ENCODE data around the gene SPATA9. TPM values are rescaled to one million over a fixed set of nuclear protein-coding genes. Genes with fewer than 3 reads are reported as not detected.

Gene SPATA9
- total RNA-seq, 1 experiment from 2014 or later = not detected

GRCh38 chr5:95633671-95634070, 49.1 kb downstream of the SPATA9 start:
- H2AFZ ChIP-seq (ENCODE audit: low read depth, low read length, poor library complexity, severe bottlenecking) = no peak overlapping the region
- intact Hi-C loops (cut with micrococcal nuclease) = no loop called here
- H3K9ac ChIP-seq (ENCODE audit: low read length) = no peak overlapping the region
- TF ChIP-seq ATF3 (IDR thresholded peaks at IDR 0.05) (no peak), EGR1 (IDR thresholded peaks at IDR 0.05; ENCODE audit: low read depth) (no peak), YY1 (IDR thresholded peaks at IDR 0.05; ENCODE audit: extremely low read depth, insufficient replicate concordance, low read depth, low read length) (no peak), ZBTB33 (IDR thresholded peaks at IDR 0.05; ENCODE audit: extremely low read depth, insufficient replicate concordance, low read length) (no peak), RAD21 (IDR thresholded peaks at IDR 0.05; ENCODE audit: low read depth) (no peak), POLR2A (IDR thresholded peaks at IDR 0.05; ENCODE audit: borderline replicate concordance, extremely low read depth, insufficient read depth, insufficient read length) (no peak), CTCF (IDR thresholded peaks at IDR 0.05 in 2 of 3, conservative IDR thresholded peaks at IDR 0.05 in 1 of 3; ENCODE audit: borderline replicate concordance in 1 of 3, insufficient read depth in 1 of 3, low read depth in 2 of 3, low read length in 2 of 3) (no peak), SP1 (IDR thresholded peaks at IDR 0.05; ENCODE audit: low read depth) (no peak), POLR2AphosphoS5 (IDR thresholded peaks at IDR 0.05; ENCODE audit: low read depth, low read length) (no peak), SIN3A (IDR thresholded peaks at IDR 0.05; ENCODE audit: low read depth) (no peak), EZH2phosphoT487 (IDR thresholded peaks at IDR 0.05; ENCODE audit: borderline replicate concordance) (no peak), TCF7L2 (IDR thresholded peaks at IDR 0.05; ENCODE audit: borderline replicate concordance, extremely low read depth, insufficient read depth, insufficient read length) (no peak), ZNF274 (IDR thresholded peaks at IDR 0.05; ENCODE audit: low read depth, low read length) (no peak), CBX3 (IDR thresholded peaks at IDR 0.05; ENCODE audit: low read depth) (no peak), EZH2 (IDR thresholded peaks at IDR 0.05) (no peak), REST (IDR thresholded peaks at IDR 0.05; ENCODE audit: low read depth) (no peak), MAX (IDR thresholded peaks at IDR 0.05) (no peak), ZFX (IDR thresholded peaks at IDR 0.05) (no peak), JUND (IDR thresholded peaks at IDR 0.05) (no peak)
- H3K4me2 ChIP-seq (ENCODE audit: low read length) = no peak overlapping the region
- H3K27ac ChIP-seq (ENCODE audit: low read depth, low read length) = no peak overlapping the region
- CTCF ChIA-PET = no interaction called here
- ATAC-seq (no peak), DNase-seq (ENCODE audit: low read depth, low spot score) (no peak)
- RAD21 ChIA-PET (ENCODE audit: low non-redundant PET in 1 of 2, low total read pairs in 2 of 2, uncharacterized antibody in 2 of 2, unreplicated experiment in 2 of 2) = no interaction called here
- POLR2A ChIA-PET = interaction anchor here (1.9 kb wide), 1 partner anchor 13 kb away, joined by 5 read pairs; the partner anchor contains the start of gene RFESD
- H3K79me2 ChIP-seq (ENCODE audit: insufficient read depth, low read length) = no peaks in the 10 kb centered on the region
- H3K27me3 ChIP-seq (ENCODE audit: insufficient read depth, low read length) = no peaks in the 10 kb centered on the region
- H4K20me1 ChIP-seq (ENCODE audit: insufficient read depth) = no peaks in the 10 kb centered on the region
- peaks cover 0 to 10% of the 10 kb centered on the region in 2 experiments; a peak in 2 of 4 replicates for H3K4me1 ChIP-seq (ENCODE audit: control insufficient read depth in 1 of 2, insufficient read depth in 2 of 2, low read length in 2 of 2)
- no peaks in the 10 kb centered on the region for H3K9me2 ChIP-seq (ENCODE audit: insufficient read depth)
- no TSS peak for BruUV-seq (replicated peaks)
- H3K4me3 ChIP-seq (replicated peaks in 1 of 2; ENCODE audit: low read depth in 1 of 2, low read length in 2 of 2) = no peak overlapping the region
- H3K9me3 ChIP-seq (ENCODE audit: control insufficient read depth in 1 of 2, insufficient read depth in 1 of 2, low read depth in 1 of 2, low read length in 2 of 2) = no peaks in the 10 kb centered on the region
- no peaks in the 10 kb centered on the region for H3K36me3 ChIP-seq (ENCODE audit: control insufficient read depth in 1 of 2, insufficient read depth in 2 of 2, low read length in 2 of 2)

Measured in HCT116 (cell line).